ENCODE data around the gene KRT75.

- TF ChIP-seq CTCF (IDR thresholded peaks at IDR 0.05; ENCODE audit: low read depth, low read length, poor library complexity, severe bottlenecking): no peak
- TF ChIP-seq EZH2phosphoT487 (IDR thresholded peaks at IDR 0.05; ENCODE audit: borderline replicate concordance, low read length): no peak
Observed at GRCh38 chr12:52448228-52448627, 14.1 kb upstream of the KRT75 start.
